HG02938 (cell line): ENCODE measurements around the gene LEKR1.

Experiments
- ATAC-seq: cut with Tn5 transposase; IDR thresholded peaks from one replicate; pipeline ENCODE4 v1.9.1; 2021; ENCODE audit warnings: mild to moderate bottlenecking, moderate library complexity; ENCODE audit not compliant: unreplicated experiment

LEKR1 gene

DNA sequence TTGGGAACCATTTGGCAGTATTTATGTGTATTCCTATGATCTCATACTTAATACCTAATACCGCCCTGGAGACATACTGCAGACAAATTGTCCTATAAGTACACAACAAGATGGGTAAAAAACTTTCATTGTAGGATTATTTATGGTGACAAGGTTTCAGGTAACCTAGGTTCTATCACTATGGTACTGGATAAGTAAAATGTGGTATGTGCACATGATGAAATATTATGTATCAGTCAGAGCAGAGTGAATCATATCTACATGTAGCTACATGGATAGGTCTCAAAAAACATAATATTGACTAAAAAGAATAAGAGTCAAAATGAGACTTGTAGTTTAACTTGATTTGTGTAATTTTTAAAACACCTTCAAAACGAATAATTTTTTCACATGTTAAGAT is 147.8 kb downstream of the LEKR1 start:
- ATAC-seq, result no peak

DNA sequence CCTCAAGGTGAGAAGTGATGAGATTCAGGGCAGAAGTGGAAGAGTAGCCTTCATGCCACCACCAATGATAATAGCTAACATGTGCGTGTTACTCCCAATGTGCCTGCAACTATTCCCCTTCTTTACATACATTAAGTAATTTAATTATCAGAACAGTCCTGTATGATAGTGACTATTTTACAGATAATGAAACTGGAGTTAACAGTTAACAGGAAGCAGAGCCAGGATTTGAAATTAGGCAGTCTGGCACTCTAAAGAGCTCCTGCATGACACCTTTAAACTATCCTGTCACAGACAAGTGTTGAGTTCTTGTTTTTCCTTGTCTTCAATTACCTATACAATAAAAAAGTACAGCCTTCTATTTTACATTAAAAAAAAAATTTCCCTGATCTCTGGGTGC is 148.8 kb downstream of the LEKR1 start:
- no peak for ATAC-seq

DNA sequence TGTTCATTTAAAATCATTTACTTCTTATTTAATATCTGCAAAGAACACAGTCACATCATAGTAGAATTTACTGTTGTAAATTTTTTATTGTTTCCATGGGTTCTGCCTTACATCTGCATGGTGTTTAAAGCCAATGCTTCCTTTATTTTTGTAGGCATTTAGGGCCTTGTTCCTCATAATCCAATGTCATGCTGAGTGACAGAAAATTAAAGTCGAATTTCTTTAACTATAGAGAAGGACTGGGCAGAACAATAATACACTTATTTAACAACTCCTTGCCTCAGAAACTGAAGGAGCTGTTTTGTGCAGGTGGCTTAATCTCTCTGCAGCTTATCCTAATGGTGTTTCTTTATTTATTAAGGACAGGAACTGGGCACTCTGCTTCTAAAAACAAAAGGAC is 149.6 kb downstream of the LEKR1 start:
- no peak for ATAC-seq

DNA sequence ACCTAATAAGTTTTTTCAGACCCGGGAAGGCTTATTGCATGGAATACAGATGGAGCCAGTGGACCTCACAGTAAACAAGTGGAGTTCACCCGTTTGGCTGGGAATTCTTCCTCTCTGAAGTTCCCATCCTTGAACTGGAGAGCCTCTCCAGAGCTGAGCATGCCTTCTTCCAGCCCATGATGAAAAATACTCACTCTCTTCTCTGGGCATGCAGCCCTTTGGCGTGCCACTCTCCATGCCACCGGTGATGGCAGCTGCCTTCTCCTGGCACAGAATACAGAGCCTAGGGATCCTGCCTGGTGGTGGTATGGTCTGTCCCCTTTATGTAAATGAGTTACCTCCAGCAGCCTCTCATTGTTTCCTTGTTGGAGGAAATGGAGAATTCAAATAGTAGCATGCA is 150.8 kb downstream of the LEKR1 start:
- ATAC-seq, result no peak

DNA sequence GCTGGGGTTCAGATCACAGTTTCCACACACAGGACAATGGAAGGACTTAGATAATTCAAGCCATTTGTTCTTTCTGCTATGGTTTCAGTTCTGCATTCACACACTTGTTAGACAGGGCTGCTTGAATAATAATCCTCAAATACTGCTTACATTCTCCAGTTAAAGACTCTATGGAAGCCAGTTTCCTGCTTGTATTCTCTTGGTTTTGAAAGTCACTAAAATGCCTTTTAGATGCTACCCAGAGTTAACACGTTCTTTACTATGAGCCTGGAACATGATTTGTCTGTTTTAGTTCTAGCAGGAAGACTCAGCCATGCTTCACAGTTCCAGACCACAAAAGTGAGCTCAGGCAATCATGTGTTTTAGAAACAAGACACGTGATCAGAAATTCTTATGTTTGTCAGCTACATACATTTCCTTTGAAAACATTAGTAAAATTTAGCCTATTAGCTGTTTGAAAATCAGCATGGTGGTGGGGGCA is 152.4 kb downstream of the LEKR1 start:
- peak; percentile 96 for ATAC-seq

DNA sequence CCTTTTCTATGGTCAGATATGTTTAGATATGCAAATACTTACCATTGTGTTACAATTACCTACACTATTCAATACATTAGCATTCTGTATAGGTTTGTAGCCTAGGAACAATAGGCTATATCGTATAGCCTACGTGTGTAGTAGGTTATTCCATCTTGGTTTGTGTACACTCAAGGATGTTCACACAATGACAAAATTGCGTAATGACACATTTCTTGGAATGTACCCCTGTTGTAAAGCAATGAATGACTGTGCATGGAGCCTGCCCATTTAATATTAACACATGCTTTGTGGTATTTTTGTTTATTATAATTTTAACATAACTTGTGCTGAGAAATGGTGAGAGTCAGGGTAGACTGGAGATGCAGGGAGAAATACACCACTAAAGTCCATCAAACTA is 154.9 kb downstream of the LEKR1 start:
- no peak for ATAC-seq

DNA sequence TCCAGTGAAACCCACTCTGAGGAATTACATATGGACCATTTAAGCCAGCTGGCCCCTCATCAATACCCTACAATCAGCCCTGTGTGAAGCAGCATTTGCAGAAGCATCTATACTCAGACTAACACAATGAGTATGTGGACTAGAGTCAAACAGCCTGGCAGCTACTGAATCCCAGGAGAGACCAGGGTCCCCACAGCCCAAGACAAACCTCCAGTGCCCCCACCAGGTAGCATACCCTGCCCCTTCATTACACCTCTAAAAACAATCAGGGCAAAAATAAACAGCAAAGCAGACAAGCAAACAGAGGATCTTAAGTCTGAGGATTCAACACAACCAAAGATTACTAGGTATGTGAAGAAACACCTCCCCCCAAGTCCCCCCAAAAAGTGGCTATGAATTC is 157.4 kb downstream of the LEKR1 start:
- ATAC-seq, result no peak

DNA sequence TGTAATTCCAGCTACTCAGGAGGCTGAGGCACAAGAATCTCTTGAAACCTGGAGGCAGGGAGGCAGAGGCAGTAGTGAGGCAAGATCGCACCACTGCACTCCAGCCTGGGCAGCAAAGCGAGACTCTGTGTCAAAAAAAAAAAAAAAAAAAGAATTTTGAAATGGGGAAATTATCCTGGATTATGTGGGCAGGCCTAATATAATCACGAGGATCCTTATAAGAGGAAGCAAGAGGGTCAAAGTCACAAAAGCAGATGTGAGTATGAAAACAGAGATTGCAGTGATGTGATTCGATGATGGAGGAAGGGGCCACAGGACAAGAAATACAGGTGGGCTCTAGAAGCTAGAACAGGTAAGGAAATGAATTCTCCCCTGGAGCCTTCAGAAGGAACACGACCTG is 159.6 kb downstream of the LEKR1 start:
- ATAC-seq, result no peak

DNA sequence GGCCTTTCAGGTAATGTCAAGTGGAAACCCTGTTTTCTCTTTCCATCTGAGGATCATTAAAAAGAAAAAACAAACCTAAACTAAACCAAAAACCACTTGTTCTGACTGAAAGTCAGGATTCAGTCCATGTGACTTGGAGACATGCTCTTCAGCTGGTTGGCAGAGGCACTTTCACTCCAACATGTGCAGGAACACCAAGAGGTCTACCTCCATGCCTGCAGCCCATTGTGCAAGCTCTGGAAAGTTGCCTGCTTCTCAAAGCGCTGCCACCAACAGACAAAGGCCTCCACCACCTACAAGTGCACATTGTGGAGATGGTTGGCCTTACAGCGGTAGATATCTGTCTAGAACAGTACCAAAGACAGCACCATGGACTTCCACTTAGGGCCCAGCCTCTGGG is 161.8 kb downstream of the LEKR1 start:
- ATAC-seq, result no peak

DNA sequence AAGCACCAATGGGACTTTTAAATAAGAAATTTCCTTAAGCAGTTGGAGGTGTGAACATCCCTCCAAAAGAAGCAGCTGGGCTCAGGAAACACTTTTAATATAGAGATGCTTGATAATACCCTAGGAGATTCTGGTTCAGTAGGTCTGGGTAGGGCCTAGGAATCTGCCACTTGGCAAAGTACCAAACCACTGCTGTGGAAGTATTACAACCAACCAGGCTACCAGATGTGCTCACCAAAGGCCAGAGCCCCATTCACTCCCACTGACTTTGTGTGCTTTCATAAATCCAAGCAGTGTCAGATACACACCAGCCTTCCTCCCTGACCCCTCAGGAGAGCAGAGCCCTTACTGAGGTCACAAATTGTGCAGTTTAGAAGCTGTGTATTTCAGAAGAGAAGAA is 171.2 kb downstream of the LEKR1 start:
- ATAC-seq, result no peak

DNA sequence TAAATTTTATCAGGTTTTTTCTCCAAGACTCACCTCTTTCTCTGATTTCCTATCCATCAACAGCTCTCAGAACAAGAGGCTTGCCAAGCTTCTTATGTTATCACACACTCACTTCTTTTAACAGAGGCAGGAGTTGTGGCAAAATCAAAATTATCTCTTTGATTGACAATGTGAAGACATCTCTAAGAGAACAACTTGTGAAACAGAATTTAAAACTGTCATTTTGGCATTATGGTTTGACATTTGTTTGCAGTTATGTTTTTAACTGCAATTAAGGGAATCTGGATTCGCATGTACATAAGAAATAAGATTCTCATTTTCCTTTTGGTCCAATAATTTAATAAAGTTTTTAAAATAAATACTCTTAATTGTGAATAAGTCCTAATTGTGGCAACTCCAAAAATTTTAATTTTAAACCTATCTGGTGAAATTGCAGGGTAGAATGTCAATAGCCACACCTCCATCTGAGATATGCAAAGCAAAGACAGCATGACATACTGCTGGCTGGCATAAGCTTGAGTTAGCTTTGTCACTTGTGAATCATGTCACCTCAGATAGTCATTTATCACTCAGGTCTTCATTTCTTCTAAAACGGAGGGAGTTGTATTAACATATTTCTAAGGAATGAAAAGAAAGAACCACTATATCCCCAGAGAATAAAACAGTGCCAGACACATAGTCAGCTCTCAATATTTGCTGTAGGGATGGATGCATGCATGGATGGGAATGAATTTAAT is 175.2 kb downstream of the LEKR1 start:
- no peak for ATAC-seq

DNA sequence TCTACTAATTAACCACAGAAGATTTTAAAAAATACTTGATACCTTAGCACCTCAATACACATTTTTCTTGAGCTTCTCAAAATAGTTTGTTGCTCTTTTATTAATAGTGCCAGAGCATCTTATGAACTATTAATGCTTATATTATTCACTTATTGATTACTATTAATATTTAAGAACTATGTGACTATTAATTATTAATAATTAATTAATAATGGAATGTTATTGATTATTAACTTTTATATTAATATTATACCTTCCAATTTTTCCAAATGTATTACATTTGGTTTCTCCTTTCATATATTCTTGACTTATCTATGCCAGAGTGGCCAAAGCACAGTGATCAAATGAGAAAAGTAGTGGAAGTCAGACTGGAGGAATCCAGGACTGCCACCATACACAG is 195.5 kb downstream of the LEKR1 start:
- no peak for ATAC-seq

DNA sequence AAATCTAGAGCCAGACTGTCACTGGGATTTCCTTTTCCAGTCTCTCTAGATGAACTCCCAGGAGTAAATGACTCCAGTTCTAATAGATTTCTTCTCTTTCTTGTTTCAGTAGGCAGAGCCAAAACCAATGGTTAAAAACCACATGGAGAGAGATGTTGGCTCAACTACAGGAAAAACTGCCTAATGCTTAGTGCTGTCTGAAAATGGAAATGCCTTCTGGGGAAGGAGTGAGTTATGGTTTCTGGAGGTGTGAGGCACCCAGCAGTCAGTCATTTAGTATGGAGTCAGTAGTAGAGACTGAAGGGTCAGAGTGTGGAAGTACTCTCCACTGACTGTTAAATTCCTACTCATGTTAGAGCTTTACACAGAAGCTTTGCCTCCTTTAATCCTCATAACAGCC is 197.1 kb downstream of the LEKR1 start:
- ATAC-seq, result no peak

DNA sequence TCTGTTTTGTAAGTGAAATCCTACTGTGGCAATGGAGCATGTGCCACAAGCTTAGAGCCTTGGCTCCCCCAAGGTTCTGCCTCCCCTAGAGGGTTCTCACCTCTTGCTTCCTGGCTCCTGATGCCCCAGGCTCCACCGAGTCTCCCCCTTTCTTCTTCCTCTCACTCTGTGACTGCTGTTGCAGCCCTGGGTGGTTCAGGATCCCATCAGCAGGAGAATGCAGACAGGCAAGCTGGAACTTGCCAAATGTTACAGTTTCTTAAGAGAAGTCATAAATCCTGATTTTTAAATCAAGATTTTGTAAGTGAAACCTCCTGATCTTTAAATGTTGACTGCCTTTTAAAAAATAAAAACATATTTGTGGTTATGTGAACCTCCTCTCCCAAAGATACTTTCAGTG is 199.9 kb downstream of the LEKR1 start:
- ATAC-seq, result no peak

DNA sequence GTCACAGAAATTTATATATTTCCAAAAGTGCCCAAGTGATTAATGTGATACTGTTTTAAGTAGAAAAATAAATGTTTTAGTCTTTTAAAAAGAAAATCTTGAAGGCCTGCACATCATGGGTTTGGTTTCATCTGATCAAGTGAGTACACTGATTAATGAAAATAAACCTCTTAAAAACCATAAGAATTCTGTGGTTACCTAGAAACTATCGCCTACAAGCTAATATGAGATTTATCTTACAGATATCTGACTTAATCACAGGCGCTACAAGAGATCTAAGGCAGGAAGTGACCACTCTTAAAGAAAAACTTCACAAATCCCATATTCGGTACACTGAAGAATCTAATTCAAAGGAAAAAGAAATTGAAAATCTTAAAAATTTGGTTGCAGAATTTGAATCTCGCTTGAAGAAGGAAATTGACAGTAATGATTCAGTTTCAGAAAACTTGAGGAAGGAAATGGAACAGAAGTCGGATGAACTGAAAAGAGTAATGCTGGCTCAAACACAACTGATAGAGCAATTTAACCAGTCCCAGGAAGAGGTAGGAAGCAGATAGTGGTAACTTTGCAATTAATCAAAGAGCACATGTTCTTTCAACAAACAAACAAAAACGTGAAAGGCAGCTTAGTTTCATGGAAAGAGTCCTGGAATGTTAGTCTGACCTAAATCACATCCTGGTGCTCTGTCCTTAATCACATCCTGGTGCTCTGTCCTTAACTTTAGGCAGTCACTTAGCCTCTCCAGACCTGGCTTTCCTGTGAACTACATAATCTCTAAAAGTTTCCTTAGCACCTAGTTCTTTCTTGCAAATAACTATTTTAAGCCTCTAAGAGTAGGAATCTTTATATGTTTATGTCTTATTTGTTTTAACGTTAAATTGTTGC is 201.9 kb downstream of the LEKR1 start:
- ATAC-seq, result no peak

DNA sequence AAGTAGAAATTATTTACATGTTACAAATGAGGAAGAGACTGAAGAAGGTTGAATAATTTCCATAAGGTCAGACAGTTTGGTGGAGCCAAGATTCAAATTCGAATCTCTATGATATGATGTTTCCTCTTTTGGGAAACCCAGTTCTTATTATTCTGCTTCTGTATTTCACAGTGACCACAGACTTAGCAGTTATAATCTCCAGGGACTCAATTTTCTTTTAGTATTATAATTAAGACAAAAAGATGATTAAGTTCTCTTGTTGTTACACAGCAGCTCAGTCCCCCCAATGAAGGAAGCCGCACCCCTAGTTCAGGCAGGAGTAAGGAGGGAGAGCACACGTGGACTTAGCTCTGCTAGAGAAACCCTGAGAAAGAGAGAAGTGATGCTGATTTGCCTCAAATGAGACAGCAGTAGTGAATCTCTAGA is 203.2 kb downstream of the LEKR1 start:
- peak; percentile 61 for ATAC-seq

DNA sequence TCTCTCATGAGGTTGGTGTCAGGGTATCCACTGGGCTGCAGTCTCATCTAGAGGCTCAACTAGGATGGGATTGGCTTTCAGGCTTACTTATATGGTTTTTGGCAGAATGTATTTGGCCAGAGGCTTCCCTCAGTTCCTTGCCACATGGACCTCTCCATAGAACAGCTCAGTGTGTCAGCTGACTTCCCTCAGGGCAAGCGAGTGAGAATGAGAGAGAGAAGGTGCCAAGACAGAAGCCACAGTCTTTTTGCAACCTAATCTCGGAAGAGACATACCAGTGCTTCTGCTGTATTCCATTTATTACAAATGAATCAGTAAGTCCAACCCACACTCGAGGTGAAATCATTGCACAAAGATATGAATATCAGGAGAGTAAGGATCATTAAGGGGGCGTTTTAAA is 204.6 kb downstream of the LEKR1 start:
- ATAC-seq, result no peak

DNA sequence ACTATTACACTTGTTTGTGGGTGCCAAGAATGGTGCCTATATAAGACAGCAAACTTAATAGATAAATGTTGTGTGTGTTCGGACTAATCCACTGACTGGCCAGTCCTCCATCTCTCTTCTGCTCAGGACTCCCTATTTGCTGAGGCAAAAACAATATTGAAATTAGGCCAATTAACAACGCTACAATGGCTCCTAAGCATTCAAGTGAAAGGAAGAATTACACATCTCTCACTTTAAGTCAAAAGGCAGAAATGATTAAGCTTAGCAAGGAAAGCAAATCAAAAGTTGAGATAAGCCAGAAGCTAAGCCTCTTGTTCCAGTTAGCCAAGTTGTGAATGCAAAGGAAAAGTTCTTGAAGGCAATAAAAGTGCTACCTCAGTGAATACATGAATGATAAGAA is 206.8 kb downstream of the LEKR1 start:
- no peak for ATAC-seq

DNA sequence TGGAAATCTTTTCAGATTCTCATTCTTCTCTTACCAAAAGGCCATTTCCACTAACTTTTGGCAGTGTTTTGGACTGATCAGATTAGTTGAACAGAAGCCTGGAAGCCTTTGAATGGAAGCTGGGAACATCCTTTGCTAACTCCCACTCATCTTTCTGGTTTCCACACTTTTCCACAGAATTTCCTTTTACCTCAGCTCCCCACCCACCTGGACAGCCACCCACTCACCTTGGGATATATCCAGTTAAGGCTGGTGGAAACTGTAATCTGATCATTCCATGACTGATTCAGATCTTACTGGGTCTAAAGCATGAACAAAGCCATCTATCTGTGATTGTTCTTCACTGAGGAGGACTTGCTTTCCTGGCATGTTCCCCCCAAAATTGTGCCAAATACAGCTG is 214.3 kb downstream of the LEKR1 start:
- ATAC-seq, result no peak

DNA sequence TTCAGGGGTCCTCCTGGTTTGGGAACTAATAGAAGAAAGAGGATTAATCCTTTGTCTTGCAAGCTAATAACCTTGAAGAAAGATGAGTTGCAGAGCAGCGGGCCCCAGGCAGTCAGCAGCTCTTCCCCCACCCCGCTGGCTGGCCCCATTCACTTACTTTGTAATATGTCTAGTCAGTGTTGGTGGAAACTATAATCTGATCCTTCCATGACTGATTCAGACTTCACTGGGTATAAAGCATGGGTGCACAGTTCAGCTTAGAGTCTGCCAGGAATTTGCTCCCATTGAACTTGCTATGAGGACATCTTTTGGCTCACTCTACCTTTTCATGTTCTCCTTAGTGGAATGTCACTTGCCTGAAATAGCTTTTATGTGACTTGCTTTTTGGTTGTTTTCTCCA is 216.1 kb downstream of the LEKR1 start:
- ATAC-seq, result no peak

DNA sequence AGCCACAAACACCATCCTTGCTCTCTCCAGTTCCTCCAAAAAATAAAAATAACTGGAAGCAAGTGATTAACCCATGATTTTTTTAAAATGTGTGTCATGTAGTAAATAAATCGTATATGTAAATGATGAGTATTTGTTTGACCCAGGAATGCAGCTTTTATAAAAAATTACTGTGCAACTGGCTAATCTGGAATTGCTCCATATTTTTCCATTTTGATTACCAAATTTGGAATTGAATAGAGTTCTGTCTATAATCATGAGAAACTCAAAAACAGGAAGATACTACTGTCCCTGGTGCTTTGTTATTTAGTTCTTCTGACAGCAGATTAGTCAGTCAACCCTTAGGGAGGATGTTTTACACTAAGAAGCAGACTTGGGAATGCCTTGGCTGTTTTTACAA is 217.6 kb downstream of the LEKR1 start:
- no peak for ATAC-seq

DNA sequence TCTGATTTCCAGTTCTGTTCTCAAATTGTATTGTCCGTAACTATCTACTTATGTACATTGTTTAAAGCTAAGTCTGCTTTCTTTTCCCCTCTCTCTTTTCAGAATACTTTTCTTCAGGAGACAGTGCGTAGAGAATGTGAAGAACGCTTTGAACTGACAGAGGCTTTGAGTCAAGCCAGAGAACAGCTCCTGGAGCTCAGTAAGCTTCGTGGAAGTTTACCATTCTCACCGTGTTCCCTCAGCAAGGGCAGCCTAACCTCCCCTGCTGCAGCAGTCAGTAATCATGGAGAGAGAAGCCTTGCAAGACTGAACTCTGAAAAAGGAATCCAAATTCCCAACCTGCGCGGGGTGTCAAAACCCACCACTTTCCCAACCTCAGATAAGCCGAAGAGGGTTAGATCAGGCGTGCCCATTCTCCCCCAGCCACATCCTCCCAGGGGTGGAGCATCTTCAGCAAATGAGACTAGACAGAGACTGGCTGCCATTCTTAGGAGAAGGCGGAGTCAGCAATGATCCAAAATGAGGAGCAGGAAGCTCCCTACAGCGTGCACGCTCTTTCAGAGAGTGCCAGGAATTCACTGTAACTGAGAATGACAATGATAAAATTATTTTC is 219.2 kb downstream of the LEKR1 start:
- no peak for ATAC-seq
